SK-N-SH (cell line): ENCODE measurements around the gene C1QTNF4. TPM values are rescaled to one million over a fixed set of nuclear protein-coding genes. Genes with fewer than 3 reads are reported as not detected.

Experiments
- CTCF ChIA-PET: fragments of 300-600, 350-600 bp; formaldehyde crosslinking; extraction: SDS; loops from one replicate; lab custom pipeline; 2021; lab: Yijun Ruan, JAX
- POLR2A ChIA-PET: fragments of 350-600 bp; sonication (Branson Sonifier 250); formaldehyde crosslinking; extraction: SDS; loops from one replicate; lab custom pipeline; 2020; ENCODE audit warnings: antibody characterized with exemption, inconsistent platforms; lab: Yijun Ruan, JAX
- DNase-seq: peaks from one replicate; pipeline ENCODE4 v3.0.0; 2012
- H2AFZ ChIP-seq: fragments of 200-600 bp; sonication (generic); 2 replicates; pipeline ENCODE4 v1.8.1; 2016; ENCODE audit warnings: antibody characterized with exemption, mild to moderate bottlenecking, low read depth
- H3F3A ChIP-seq: fragments of 200-600 bp; sonication (generic); replicated peaks from 2 replicates; pipeline ENCODE3; 2016; ENCODE audit warnings: antibody characterized with exemption, mild to moderate bottlenecking; ENCODE audit not compliant: insufficient read depth
- H3K27ac ChIP-seq, 2 experiments: fragments of 200-500 bp in 1 of 2; fragments of 200-600 bp in 1 of 2; sonication (Bioruptor generic) in 1 of 2; sonication (generic), shearing (Covaris generic) in 1 of 2; 2 replicates each; pipeline versions ENCODE4 v1.5.1 to v1.6.1; 2014 to 2016; ENCODE audit warnings: low read depth in 2 of 2, inconsistent platforms in 1 of 2, low read length in 1 of 2, mild to moderate bottlenecking in 1 of 2, mixed read lengths in 1 of 2
- H3K27me3 ChIP-seq: fragments of 200-600 bp; sonication (generic), shearing (Covaris generic); 2 replicates; pipeline ENCODE4 v1.6.1; 2016; ENCODE audit warnings: mixed run types; ENCODE audit not compliant: insufficient read depth
- H3K36me3 ChIP-seq, 2 experiments: fragments of 200-500 bp in 1 of 2; fragments of 200-600 bp in 1 of 2; sonication (Bioruptor generic) in 1 of 2; sonication (generic) in 1 of 2; replicated peaks in 1 of 2; 2 replicates each; pipeline versions ENCODE3 to v1.5.1; 2014 to 2016; ENCODE audit warnings: low read length in 1 of 2, mild to moderate bottlenecking in 1 of 2; ENCODE audit not compliant: insufficient read depth in 2 of 2, control insufficient read depth in 1 of 2
- H3K4me1 ChIP-seq, 2 experiments: fragments of 200-500 bp in 1 of 2; fragments of 200-600 bp in 1 of 2; sonication (Bioruptor generic) in 1 of 2; sonication (generic), shearing (Covaris generic) in 1 of 2; 2 replicates each; pipeline versions ENCODE4 v1.5.1 to v1.6.1; 2014 to 2016; ENCODE audit warnings: low read depth in 1 of 2, low read length in 1 of 2, mixed run types in 1 of 2; ENCODE audit not compliant: insufficient read depth in 2 of 2, control insufficient read depth in 1 of 2
- H3K4me2 ChIP-seq: fragments of 200-600 bp; sonication (generic), shearing (Covaris generic); 2 replicates; pipeline ENCODE4 v1.6.1; 2017; ENCODE audit warnings: mixed run types
- H3K4me3 ChIP-seq, 2 experiments: fragments of 200-500 bp in 1 of 2; fragments of 200-600 bp in 1 of 2; sonication (Bioruptor generic) in 1 of 2; sonication (generic), shearing (Covaris generic) in 1 of 2; 2 replicates each; pipeline versions ENCODE4 v1.5.1 to v1.8.1; 2014 to 2016; ENCODE audit warnings: low read depth in 2 of 2, inconsistent platforms in 1 of 2, low read length in 1 of 2, mild to moderate bottlenecking in 1 of 2, mixed read lengths in 1 of 2, moderate library complexity in 1 of 2
- H3K79me2 ChIP-seq: fragments of 200-600 bp; sonication (generic); 2 replicates; pipeline ENCODE4 v1.8.1; 2017; ENCODE audit warnings: mild to moderate bottlenecking; ENCODE audit not compliant: insufficient read depth
- H3K9ac ChIP-seq: fragments of 200-600 bp; sonication (generic); 2 replicates; pipeline ENCODE4 v1.6.1; 2017; ENCODE audit warnings: mixed run types
- H3K9me2 ChIP-seq: fragments of 200-600 bp; sonication (generic); 2 replicates; pipeline ENCODE4 v1.6.1; 2017; ENCODE audit warnings: mixed run types
- H3K9me3 ChIP-seq: fragments of 200-600 bp; sonication (generic); 2 replicates; pipeline ENCODE4 v1.6.1; 2017; ENCODE audit warnings: mixed run types, mild to moderate bottlenecking, moderate library complexity
- H4K20me1 ChIP-seq: fragments of 200-600 bp; sonication (generic); 2 replicates; pipeline ENCODE4 v1.6.1; 2017; ENCODE audit warnings: mild to moderate bottlenecking, mixed run types; ENCODE audit not compliant: insufficient read depth
- CTCF ChIP-seq: fragments of 200-600 bp; sonication (generic); IDR thresholded peaks from 2 replicates; pipeline ENCODE4 v1.6.1; 2017; ENCODE audit warnings: antibody characterized with exemption, mild to moderate bottlenecking, moderate library complexity
- ELF1 ChIP-seq: IDR thresholded peaks from 2 replicates; pipeline ENCODE4 v1.4.0; 2012
- EP300 ChIP-seq, 2 experiments: IDR thresholded peaks; 2 replicates each; pipeline versions ENCODE4 v1.4.0 to v1.6.1; 2012; ENCODE audit warnings: borderline replicate concordance in 1 of 2, low read depth in 1 of 2, low read length in 1 of 2
- EZH2phosphoT487 ChIP-seq: fragments of 200-600 bp; sonication (generic); IDR thresholded peaks from 2 replicates; pipeline ENCODE4 v1.6.1; 2017; ENCODE audit warnings: low read depth, mixed run types, mild to moderate bottlenecking, antibody characterized with exemption, moderate library complexity, borderline replicate concordance
- FOSL2 ChIP-seq: IDR thresholded peaks from 2 replicates; pipeline ENCODE4 v1.4.0; 2012; ENCODE audit warnings: low read depth, mild to moderate bottlenecking, moderate library complexity, borderline replicate concordance
- FOXJ3 ChIP-seq: sonication (generic); formaldehyde crosslinking; IDR thresholded peaks from 2 replicates; pipeline ENCODE4 v1.5.1; 2020; ENCODE audit warnings: mild to moderate bottlenecking, missing genetic modification reagents
- FOXM1 ChIP-seq: IDR thresholded peaks from 2 replicates; pipeline ENCODE4 v1.4.0; 2012; ENCODE audit warnings: low read depth, mild to moderate bottlenecking
- GATA2 ChIP-seq: sonication (generic); formaldehyde crosslinking; IDR thresholded peaks from 2 replicates; pipeline ENCODE4 v1.5.0; 2020; ENCODE audit warnings: mild to moderate bottlenecking, missing genetic modification reagents
- MAX ChIP-seq: IDR thresholded peaks from 2 replicates; pipeline ENCODE4 v1.4.0; 2012; ENCODE audit warnings: low read depth
- MEF2A ChIP-seq: IDR thresholded peaks from 2 replicates; pipeline ENCODE4 v1.4.0; 2012; ENCODE audit warnings: low read depth, borderline replicate concordance
- NFIC ChIP-seq: IDR thresholded peaks from 2 replicates; pipeline ENCODE4 v1.4.0; 2012; ENCODE audit warnings: borderline replicate concordance
- RAD21 ChIP-seq: IDR thresholded peaks from 2 replicates; pipeline ENCODE4 v1.6.1; 2012; ENCODE audit warnings: mild to moderate bottlenecking, low read length
- REST ChIP-seq: IDR thresholded peaks from 2 replicates; pipeline ENCODE4 v1.6.1; 2012; ENCODE audit warnings: mild to moderate bottlenecking, low read depth, low read length, moderate library complexity
- RFX5 ChIP-seq: IDR thresholded peaks from 2 replicates; pipeline ENCODE4 v1.6.1; 2012; ENCODE audit warnings: mild to moderate bottlenecking, improper control_type of control experiment, low read length
- TAF1 ChIP-seq: IDR thresholded peaks from 2 replicates; pipeline ENCODE4 v1.6.1; 2012; ENCODE audit warnings: low read depth, mild to moderate bottlenecking, low read length, moderate library complexity, borderline replicate concordance
- USF2 ChIP-seq: fragments of 150-350 bp; IDR thresholded peaks from 2 replicates; pipeline ENCODE4 v1.6.1; 2017; ENCODE audit warnings: antibody characterized with exemption, low read length, low read depth, borderline replicate concordance
- YY1 ChIP-seq: IDR thresholded peaks from 2 replicates; pipeline ENCODE4 v1.4.0; 2012; ENCODE audit warnings: low read depth, mild to moderate bottlenecking
- whole genome bisulfite sequencing: methylation state at CpG from one replicate; pipeline ENCODE4 v1.1.6; 2017; ENCODE audit warnings: low lambda C conversion rate; 5-methylcytosine and 5-hydroxymethylcytosine counted together
- polyA plus RNA-seq, 3 experiments: library from polyadenylated mRNA; depleted of rRNA; stranded (reverse); fragments of >200 nt; gene quantifications; 2 replicates each; pipeline ENCODE4 v1.2.3, GENCODE V29; 2012
- TF ChIP-seq, protein P1 (sequence below): fragments of 150-350 bp; IDR thresholded peaks from 2 replicates; pipeline ENCODE4 v1.6.1; 2016; ENCODE audit warnings: mild to moderate bottlenecking, low read depth, low read length

C1QTNF4 gene
- polyA plus RNA-seq, 1 of the 3 experiments (the other 2 are of a cell fraction): 0.08 TPM

- WGBS: 80% methylated on average over 9 of the region's 11 CpGs
- no peak overlapping the region for H3K27ac ChIP-seq
Measured at GRCh38 chr11:47589118-47589517, 5.1 kb downstream of the C1QTNF4 start.

DNA sequence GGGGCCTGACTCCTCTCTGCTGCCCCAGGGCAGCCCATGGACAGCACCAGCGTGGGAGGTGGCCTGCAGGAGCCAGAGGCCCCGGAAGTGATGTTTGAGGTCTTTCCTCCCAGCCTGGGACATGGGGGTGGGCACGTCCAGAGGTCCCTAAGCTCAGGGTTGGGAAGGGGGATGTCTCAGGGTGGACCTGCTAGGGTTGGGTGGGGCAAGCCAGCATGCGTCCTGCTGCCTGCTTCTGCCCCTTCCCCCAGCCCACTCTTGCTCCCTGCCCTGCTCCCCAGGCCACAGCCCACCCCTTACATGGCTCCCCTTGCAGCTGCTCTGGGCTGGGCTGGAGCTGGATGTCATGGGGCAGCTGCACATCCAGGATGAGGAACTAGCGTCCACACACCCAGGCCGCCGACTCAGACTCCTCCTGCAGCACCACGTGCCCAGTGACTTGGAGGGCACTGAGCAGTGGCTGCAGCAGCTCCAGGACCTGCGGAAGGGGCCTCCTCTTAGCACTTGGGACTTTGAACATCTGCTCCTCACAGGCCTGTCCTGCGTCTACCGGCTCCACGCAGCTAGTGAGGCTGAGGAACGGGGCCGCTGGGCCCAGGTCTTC is 6.4 kb downstream of the C1QTNF4 start:
- H2AFZ ChIP-seq: no peak overlapping the region
- no peak for TF ChIP-seq REST
- no peak for TF ChIP-seq RAD21
- TF ChIP-seq USF2: no peak
- TF ChIP-seq CTCF: no peak
- TF ChIP-seq, protein P1, sequence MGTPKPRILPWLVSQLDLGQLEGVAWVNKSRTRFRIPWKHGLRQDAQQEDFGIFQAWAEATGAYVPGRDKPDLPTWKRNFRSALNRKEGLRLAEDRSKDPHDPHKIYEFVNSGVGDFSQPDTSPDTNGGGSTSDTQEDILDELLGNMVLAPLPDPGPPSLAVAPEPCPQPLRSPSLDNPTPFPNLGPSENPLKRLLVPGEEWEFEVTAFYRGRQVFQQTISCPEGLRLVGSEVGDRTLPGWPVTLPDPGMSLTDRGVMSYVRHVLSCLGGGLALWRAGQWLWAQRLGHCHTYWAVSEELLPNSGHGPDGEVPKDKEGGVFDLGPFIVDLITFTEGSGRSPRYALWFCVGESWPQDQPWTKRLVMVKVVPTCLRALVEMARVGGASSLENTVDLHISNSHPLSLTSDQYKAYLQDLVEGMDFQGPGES: no peak
- H3K27ac ChIP-seq: no peak overlapping the region
- no peaks in the 10 kb centered on the region for H3K9me2 ChIP-seq
- no peak overlapping the region for H3K4me3 ChIP-seq
- WGBS: 90% methylated on average over 7 of the region's 14 CpGs
- H3K4me1 ChIP-seq: no peaks in the 10 kb centered on the region
- peaks cover under 1% of the 10 kb centered on the region; the same call in 1 of the 2 replicates for H3K27me3 ChIP-seq
- no peaks in the 10 kb centered on the region for H3F3A ChIP-seq
- no peak for DNase-seq
- H3K4me2 ChIP-seq: no peak overlapping the region
- peaks cover 14% of the 10 kb centered on the region in 2 experiments for H3K36me3 ChIP-seq
- no peaks in the 10 kb centered on the region for H3K9me3 ChIP-seq
- no peaks in the 10 kb centered on the region for H3K79me2 ChIP-seq
- POLR2A ChIA-PET: no interaction called here
- H4K20me1 ChIP-seq: no peaks in the 10 kb centered on the region
- no peak overlapping the region for H3K9ac ChIP-seq
- CTCF ChIA-PET: interaction anchor here (1.1 kb wide), 1 partner anchor 29 kb away, joined by 3 read pairs; no protein-coding TSS in a partner anchor

More at GRCh38 chr11:47589118-47589517, 5.1 kb downstream of the C1QTNF4 start:
- Histone ChIP-seq H2AFZ (no peak overlapping the region), H3K4me2 (no peak overlapping the region), H3K9me2 (no peaks in the 10 kb centered on the region), H3K9me3 (no peaks in the 10 kb centered on the region), H3F3A (no peaks in the 10 kb centered on the region), H3K36me3 (peaks cover 3% of the 10 kb centered on the region in 2 experiments), H3K27me3 (peaks cover 13% of the 10 kb centered on the region; the same call in 1 of the 2 replicates), H4K20me1 (no peaks in the 10 kb centered on the region), H3K4me1 (peaks cover 0 to 6% of the 10 kb centered on the region in 2 experiments; a peak in 1 of 4 replicates), H3K79me2 (no peaks in the 10 kb centered on the region), H3K9ac (no peak overlapping the region), H3K4me3 (no peak overlapping the region)
- TF ChIP-seq TAF1 (no peak), MEF2A (no peak), FOXM1 (no peak), FOXJ3 (CRISPR knock-in tag) (no peak), EP300 (IDR thresholded peaks at IDR 0.05; ENCODE audit: borderline replicate concordance in 1 of 2, low read depth in 1 of 2, low read length in 1 of 2) (no peak), EZH2phosphoT487 (no peak), NFIC (no peak), RAD21 (no peak), RFX5 (no peak), ELF1 (no peak), GATA2 (no peak), YY1 (no peak), MAX (no peak), FOSL2 (no peak)
- DNase-seq: no peak
- ChIA-PET POLR2A (no interaction called here), CTCF (no interaction called here)
